ENCODE measurements around the gene KLHL2. TPM values are rescaled to one million over a fixed set of nuclear protein-coding genes. Genes with fewer than 3 reads are reported as not detected.
"Not testable (repeated sequence)": the region's sequence is repeated elsewhere in the genome, so short reads cannot be mapped to it uniquely, and the experiment has no call there.

KLHL2 gene
- total RNA-seq, 1 donor from 2014 or later, result 16.0 TPM

GRCh38 chr4:165259776-165260175, 52.4 kb downstream of the KLHL2 start:
- not testable (repeated sequence) for H3K4me1 Mint-ChIP-seq (ENCODE audit: low read depth); H3K27me3 Mint-ChIP-seq (ENCODE audit: low read depth); H3K27ac Mint-ChIP-seq (ENCODE audit: unreplicated experiment); DNase-seq (ENCODE audit: low spot score); H3K36me3 Mint-ChIP-seq (ENCODE audit: low read depth); H3K9me3 Mint-ChIP-seq (ENCODE audit: low read depth); H3K4me3 Mint-ChIP-seq (ENCODE audit: unreplicated experiment)

GRCh38 chr4:165262306-165262705, 54.9 kb downstream of the KLHL2 start:
- H3K4me3 Mint-ChIP-seq (ENCODE audit: unreplicated experiment); DNase-seq (ENCODE audit: low spot score); H3K4me1 Mint-ChIP-seq (ENCODE audit: low read depth); H3K27me3 Mint-ChIP-seq (ENCODE audit: low read depth); H3K9me3 Mint-ChIP-seq (ENCODE audit: low read depth); H3K36me3 Mint-ChIP-seq (ENCODE audit: low read depth); H3K27ac Mint-ChIP-seq (ENCODE audit: unreplicated experiment): not testable (repeated sequence)

GRCh38 chr4:165263466-165263865, 56.1 kb downstream of the KLHL2 start:
- not testable (repeated sequence) for H3K27ac Mint-ChIP-seq (ENCODE audit: unreplicated experiment); H3K9me3 Mint-ChIP-seq (ENCODE audit: low read depth); DNase-seq (ENCODE audit: low spot score); H3K27me3 Mint-ChIP-seq (ENCODE audit: low read depth); H3K4me3 Mint-ChIP-seq (ENCODE audit: unreplicated experiment); H3K36me3 Mint-ChIP-seq (ENCODE audit: low read depth); H3K4me1 Mint-ChIP-seq (ENCODE audit: low read depth)

DNA sequence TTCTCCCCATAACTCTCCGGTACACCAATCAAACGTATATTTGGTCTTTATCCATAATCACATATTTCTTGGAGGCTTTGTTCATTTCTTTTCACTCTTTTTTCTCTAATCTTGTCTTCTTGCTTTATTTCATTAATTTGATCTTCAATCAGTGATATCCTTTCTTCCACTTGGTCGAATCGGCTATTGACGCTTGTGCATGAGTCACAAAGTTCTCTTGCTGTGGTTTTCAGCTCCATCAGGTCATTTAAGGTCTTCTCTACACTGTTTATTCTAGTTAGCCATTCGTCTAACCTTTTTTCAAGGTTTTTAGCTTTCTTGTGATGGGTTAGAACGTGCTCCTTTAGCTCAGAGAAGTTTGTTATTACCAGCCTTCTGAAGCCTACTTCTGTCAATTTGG, 62.6 kb downstream of the KLHL2 start:
- DNase-seq (ENCODE audit: low spot score); H3K27me3 Mint-ChIP-seq (ENCODE audit: low read depth); H3K4me1 Mint-ChIP-seq (ENCODE audit: low read depth); H3K9me3 Mint-ChIP-seq (ENCODE audit: low read depth); H3K27ac Mint-ChIP-seq (ENCODE audit: unreplicated experiment); H3K4me3 Mint-ChIP-seq (ENCODE audit: unreplicated experiment): not testable (repeated sequence)
- peaks cover 13% of the 10 kb centered on the region for H3K36me3 Mint-ChIP-seq (ENCODE audit: low read depth)

DNA sequence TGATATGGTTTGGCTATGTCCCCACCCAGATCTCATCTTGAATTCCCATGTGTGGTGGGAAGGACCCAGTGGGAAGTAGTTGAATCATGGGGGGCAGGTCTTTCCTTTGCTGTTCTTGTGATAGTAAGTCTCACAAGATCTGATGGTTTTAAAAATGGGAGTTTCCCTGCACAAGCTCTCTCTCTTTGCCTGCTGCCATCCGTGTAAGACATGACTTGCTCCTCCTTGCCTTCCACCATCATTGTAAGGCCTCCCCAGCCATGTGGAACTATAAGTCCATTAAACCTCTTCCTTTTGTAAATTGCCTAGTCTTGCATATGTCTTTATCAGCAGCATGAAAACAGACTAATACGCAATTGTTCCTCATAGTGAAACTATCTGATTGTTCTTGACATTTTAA, 66.1 kb downstream of the KLHL2 start:
- H3K4me1 Mint-ChIP-seq (ENCODE audit: low read depth); H3K9me3 Mint-ChIP-seq (ENCODE audit: low read depth): not testable (repeated sequence)

GRCh38 chr4:165275357-165275756, 68.0 kb downstream of the KLHL2 start:
- H3K4me1 Mint-ChIP-seq (ENCODE audit: low read depth); DNase-seq (ENCODE audit: low spot score); H3K4me3 Mint-ChIP-seq (ENCODE audit: unreplicated experiment); H3K27ac Mint-ChIP-seq (ENCODE audit: unreplicated experiment); H3K9me3 Mint-ChIP-seq (ENCODE audit: low read depth); H3K27me3 Mint-ChIP-seq (ENCODE audit: low read depth); H3K36me3 Mint-ChIP-seq (ENCODE audit: low read depth): not testable (repeated sequence)

More for the DNA sequence above, 66.1 kb downstream of the KLHL2 start:
- not testable (repeated sequence) for DNase-seq (ENCODE audit: low spot score); H3K27ac Mint-ChIP-seq (ENCODE audit: unreplicated experiment); H3K4me3 Mint-ChIP-seq (ENCODE audit: unreplicated experiment); H3K27me3 Mint-ChIP-seq (ENCODE audit: low read depth)
- H3K36me3 Mint-ChIP-seq (ENCODE audit: low read depth), result peaks cover 12% of the 10 kb centered on the region

- not testable (repeated sequence) for H3K9me3 Mint-ChIP-seq (ENCODE audit: low read depth); DNase-seq (ENCODE audit: low spot score); H3K27ac Mint-ChIP-seq (ENCODE audit: unreplicated experiment); H3K4me3 Mint-ChIP-seq (ENCODE audit: unreplicated experiment); H3K4me1 Mint-ChIP-seq (ENCODE audit: low read depth); H3K27me3 Mint-ChIP-seq (ENCODE audit: low read depth); H3K36me3 Mint-ChIP-seq (ENCODE audit: low read depth)
Observed at GRCh38 chr4:165279531-165279930, 72.2 kb downstream of the KLHL2 start.

DNA sequence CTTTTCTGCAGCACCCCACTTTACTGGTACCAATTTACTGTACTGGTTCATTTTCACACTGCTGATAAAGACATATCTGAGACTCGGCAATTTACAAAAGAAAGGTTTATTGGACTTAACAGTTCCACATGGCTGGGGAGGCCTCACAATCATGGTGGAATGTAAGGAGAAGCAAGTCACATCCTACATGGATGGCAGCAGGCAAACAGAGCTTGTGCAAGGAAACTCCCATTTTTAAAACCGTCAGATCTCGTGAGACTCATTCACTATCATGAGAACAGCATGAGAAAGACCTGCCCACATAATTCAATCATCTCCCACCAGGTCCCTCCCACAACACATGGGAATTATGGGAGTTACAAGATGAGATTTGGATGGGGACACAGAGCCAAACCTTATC, 77.3 kb downstream of the KLHL2 start:
- H3K27ac Mint-ChIP-seq (ENCODE audit: unreplicated experiment); H3K36me3 Mint-ChIP-seq (ENCODE audit: low read depth); DNase-seq (ENCODE audit: low spot score); H3K4me3 Mint-ChIP-seq (ENCODE audit: unreplicated experiment); H3K27me3 Mint-ChIP-seq (ENCODE audit: low read depth); H3K9me3 Mint-ChIP-seq (ENCODE audit: low read depth): not testable (repeated sequence)
- peaks cover 16% of the 10 kb centered on the region for H3K4me1 Mint-ChIP-seq (ENCODE audit: low read depth)

DNA sequence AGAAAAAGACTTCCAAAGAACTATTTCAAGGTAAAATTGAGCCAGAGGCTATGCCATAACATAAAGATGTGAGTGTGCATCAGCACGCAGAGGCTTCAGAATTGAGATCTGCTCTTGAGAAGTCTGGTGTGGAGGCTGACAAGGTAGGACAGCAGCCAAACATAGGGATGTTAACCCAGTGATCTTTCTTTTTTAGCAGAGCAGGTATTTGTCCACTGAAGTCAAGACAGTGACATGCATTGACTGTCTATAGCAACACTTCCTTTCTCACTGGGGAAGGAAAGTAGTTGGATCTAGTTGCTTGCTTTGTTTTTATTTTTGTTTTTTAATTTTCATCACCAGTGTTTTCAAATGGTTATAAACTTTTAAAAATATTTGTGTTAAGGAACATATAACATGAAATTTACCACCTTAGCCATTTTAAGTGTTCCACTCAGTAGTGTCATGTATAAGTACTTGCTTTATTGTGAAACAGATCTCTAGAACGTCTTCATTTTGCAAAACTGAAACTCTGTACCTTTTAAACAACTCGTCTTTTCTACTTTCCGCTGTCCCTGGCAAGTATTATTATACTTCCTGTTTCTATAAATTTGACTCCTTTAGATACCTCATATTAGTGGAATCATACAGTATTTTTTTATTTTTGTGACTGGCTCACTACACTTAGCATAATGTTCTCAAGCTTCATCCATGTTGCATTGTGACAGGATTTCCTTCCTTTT, 79.4 kb downstream of the KLHL2 start:
- DNase-seq (ENCODE audit: low spot score); H3K27ac Mint-ChIP-seq (ENCODE audit: unreplicated experiment); H3K9me3 Mint-ChIP-seq (ENCODE audit: low read depth); H3K36me3 Mint-ChIP-seq (ENCODE audit: low read depth); H3K27me3 Mint-ChIP-seq (ENCODE audit: low read depth); H3K4me3 Mint-ChIP-seq (ENCODE audit: unreplicated experiment): not testable (repeated sequence)
- peaks cover 16% of the 10 kb centered on the region for H3K4me1 Mint-ChIP-seq (ENCODE audit: low read depth)

DNA sequence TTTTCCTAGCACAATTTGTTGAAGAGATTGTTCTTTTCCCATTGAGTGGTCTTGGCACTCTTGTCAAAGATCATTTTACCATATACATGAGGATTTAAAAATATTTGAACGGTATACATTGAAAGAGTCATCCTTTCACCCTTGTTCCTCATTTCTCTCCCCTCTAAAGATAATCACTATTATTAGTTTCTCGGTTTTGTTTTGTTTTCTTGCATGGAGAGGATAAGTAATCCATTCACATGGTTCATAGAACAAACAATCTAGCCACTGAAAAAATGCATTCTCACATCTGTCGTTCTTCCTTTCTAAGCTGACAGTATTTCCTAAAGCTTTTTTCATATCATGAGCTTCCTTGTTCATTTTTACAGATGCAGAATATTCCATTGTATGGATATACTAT, 80.9 kb downstream of the KLHL2 start:
- Mint-ChIP-seq H3K4me3 (ENCODE audit: unreplicated experiment) (no peak overlapping the region), H3K27me3 (ENCODE audit: low read depth) (no peaks in the 10 kb centered on the region), H3K4me1 (ENCODE audit: low read depth) (peaks cover 16% of the 10 kb centered on the region), H3K36me3 (ENCODE audit: low read depth) (peaks cover 1% of the 10 kb centered on the region), H3K9me3 (ENCODE audit: low read depth) (no peaks in the 10 kb centered on the region), H3K27ac (ENCODE audit: unreplicated experiment) (peak overlapping the region; percentile 59)
- no peak for DNase-seq (ENCODE audit: low spot score)
- no peak for TF ChIP-seq CTCF (IDR thresholded peaks at IDR 0.05)

All from chondrocyte (in vitro differentiated cells).